Hematopoietic multipotent progenitor cell treated with erythropoietin and hydrocortisone succinate and interleukin-3 and kit ligand, for 15 days (in vitro differentiated cells): ENCODE measurements around the gene UBAP2.
A peak's percentile ranks its signal among the peaks of the same experiment; 100 is the strongest.

Experiments
- DNase-seq: peaks from one replicate; pipeline ENCODE4 v3.0.0-alpha.2; 2015; ENCODE audit warnings: low spot score

UBAP2 gene

GRCh38 chr9:34048727-34049629 lies at the start of gene UBAP2:
Gene UBAP2 (minus strand): TSS chr9:34048887. CDS start chr9:34017148, 31,739 bp downstream.
- DNase-seq = peak; percentile 97

GRCh38 chr9:34098307-34098706 lies 49.6 kb upstream of the UBAP2 start:
- no peak for DNase-seq

- no peak for DNase-seq
Observed at GRCh38 chr9:34097865-34098264, 49.2 kb upstream of the UBAP2 start.

- DNase-seq = no peak
Observed at GRCh38 chr9:34096751-34097150, 48.1 kb upstream of the UBAP2 start.

- no peak for DNase-seq
Observed at GRCh38 chr9:34093578-34093977, 44.9 kb upstream of the UBAP2 start.

GRCh38 chr9:34089311-34089710 lies 40.6 kb upstream of the UBAP2 start:
- no peak for DNase-seq

- no peak for DNase-seq
Observed at GRCh38 chr9:34087370-34087769, 38.7 kb upstream of the UBAP2 start.

- DNase-seq = no peak
Observed at GRCh38 chr9:34086864-34087263, 38.2 kb upstream of the UBAP2 start.

- no peak for DNase-seq
Observed at GRCh38 chr9:34085581-34086500, 37.2 kb upstream of the UBAP2 start.

- no peak for DNase-seq
Observed at GRCh38 chr9:34084562-34084961, 35.9 kb upstream of the UBAP2 start.

GRCh38 chr9:34079181-34079580 lies 30.5 kb upstream of the UBAP2 start:
- DNase-seq = no peak

- no peak for DNase-seq
Observed at GRCh38 chr9:34072868-34073590, 24.3 kb upstream of the UBAP2 start.

- no peak for DNase-seq
Observed at GRCh38 chr9:34072410-34072809, 23.7 kb upstream of the UBAP2 start.

GRCh38 chr9:34070606-34071324 lies 22.1 kb upstream of the UBAP2 start:
- DNase-seq = no peak

GRCh38 chr9:34069831-34070230 lies 21.1 kb upstream of the UBAP2 start:
- no peak for DNase-seq

GRCh38 chr9:34065541-34065940 lies 16.9 kb upstream of the UBAP2 start:
- DNase-seq = no peak

- no peak for DNase-seq
Observed at GRCh38 chr9:34059954-34060353, 11.3 kb upstream of the UBAP2 start.

GRCh38 chr9:34059281-34059680 lies 10.6 kb upstream of the UBAP2 start:
- no peak for DNase-seq

GRCh38 chr9:34049630-34050384 lies 1.1 kb upstream of the UBAP2 start:
- no peak for DNase-seq

GRCh38 chr9:34047864-34048726 lies 592 bp downstream of the UBAP2 start:
- DNase-seq = peak; percentile 60
